Liver (tissue), 3 donors: ENCODE measurements around the gene ADGRV1.

ENCODE experiments used
- CTCF ChIP-seq: fragments of 150-350 bp; IDR thresholded peaks from 2 replicates; pipeline ENCODE4 v1.5.1; 2017; ENCODE audit warnings: improper control_type of control experiment, low read depth, low read length; ENCODE audit not compliant: missing input control
- RAD21 ChIP-seq, 2 donors: IDR thresholded peaks; 2 replicates each; pipeline ENCODE4 v1.6.1; 2016; ENCODE audit warnings: antibody characterized with exemption in 2 of 2, mild to moderate bottlenecking in 2 of 2
- TAF1 ChIP-seq: conservative IDR thresholded peaks from 2 replicates; pipeline ENCODE4 v1.6.1; 2016; ENCODE audit warnings: antibody characterized with exemption, mild to moderate bottlenecking
- donor health status: healthy.
- donor health status: healthy.

- no peak for TF ChIP-seq CTCF
- TF ChIP-seq RAD21 (IDR thresholded peaks at IDR 0.05), result no peak
- no peak for TF ChIP-seq TAF1
Observed at GRCh38 chr5:91061946-91062562, 503.5 kb downstream of the ADGRV1 start.
